ENCODE measurements around the gene NBEAL2.

- TF ChIP-seq CTCF (IDR thresholded peaks at IDR 0.05; ENCODE audit: poor library complexity), result peak; percentile 13
- TF ChIP-seq EZH2 (IDR thresholded peaks at IDR 0.05; ENCODE audit: borderline replicate concordance), result no peak
- TF ChIP-seq EZH2phosphoT487 (IDR thresholded peaks at IDR 0.05; ENCODE audit: low read depth, severe bottlenecking, unreplicated experiment), result no peak
Observed at GRCh38 chr3:47009225-47010110, 30.0 kb downstream of the NBEAL2 start.

Data from hepatocyte (in vitro differentiated cells).